Endothelial cell (in vitro differentiated cells): ENCODE results near the gene ZNF33B. TPM values are rescaled to one million over a fixed set of nuclear protein-coding genes. Genes with fewer than 3 reads are reported as not detected.

Source experiments
- DNase-seq: peaks from one replicate; pipeline ENCODE4 v3.0.0; 2021; ENCODE audit warnings: low spot score
- H3K27ac Mint-ChIP-seq: one replicate; pipeline ENCODE4 v1.8.0; 2021; ENCODE audit warnings: mixed read lengths, inconsistent platforms; ENCODE audit not compliant: unreplicated experiment
- H3K27me3 Mint-ChIP-seq: one replicate; pipeline ENCODE4 v1.8.0; 2021; ENCODE audit warnings: mild to moderate bottlenecking, moderate library complexity, mixed read lengths, inconsistent platforms; ENCODE audit not compliant: unreplicated experiment
- H3K36me3 Mint-ChIP-seq: one replicate; pipeline ENCODE4 v1.8.0; 2021; ENCODE audit warnings: mild to moderate bottlenecking, low read depth, mixed read lengths, inconsistent platforms; ENCODE audit not compliant: unreplicated experiment
- H3K4me1 Mint-ChIP-seq: one replicate; pipeline ENCODE4 v1.8.0; 2021; ENCODE audit warnings: mild to moderate bottlenecking, mixed read lengths, inconsistent platforms; ENCODE audit not compliant: unreplicated experiment
- H3K4me3 Mint-ChIP-seq: one replicate; pipeline ENCODE4 v1.8.0; 2021; ENCODE audit warnings: mild to moderate bottlenecking, mixed read lengths, inconsistent platforms; ENCODE audit not compliant: unreplicated experiment
- H3K9me3 Mint-ChIP-seq: one replicate; pipeline ENCODE4 v1.8.0; 2021; ENCODE audit warnings: mixed read lengths, inconsistent platforms; ENCODE audit not compliant: unreplicated experiment
- CTCF ChIP-seq: fragments of 200-600 bp; sonication (generic); IDR thresholded peaks from one replicate; pipeline ENCODE4 v1.5.0; 2021; ENCODE audit warnings: antibody characterized with exemption; ENCODE audit not compliant: unreplicated experiment
- total RNA-seq: library from RNA; stranded (reverse); fragmentation: NEBNext Ultra II Directional; extraction: Animal tissue kit (Norgen Biotek cat#: 25700); gene quantifications from one replicate; pipeline ENCODE4 v1.2.1, GENCODE V29; 2021; ENCODE audit not compliant: unreplicated experiment

ZNF33B gene
- total RNA-seq, 1 donor from 2014 or later, result 63.4 TPM

- Mint-ChIP-seq H3K27me3 (peaks cover 2% of the 10 kb centered on the region), H3K9me3 (peaks cover 33% of the 10 kb centered on the region), H3K36me3 (peaks cover 86% of the 10 kb centered on the region), H3K4me1 (no peaks in the 10 kb centered on the region), H3K27ac (no peak overlapping the region), H3K4me3 (peak overlapping the region; percentile 85)
- no peak for DNase-seq
- no peak for TF ChIP-seq CTCF
Measured at GRCh38 chr10:42594246-42594650, 44.1 kb downstream of the ZNF33B start.

DNA sequence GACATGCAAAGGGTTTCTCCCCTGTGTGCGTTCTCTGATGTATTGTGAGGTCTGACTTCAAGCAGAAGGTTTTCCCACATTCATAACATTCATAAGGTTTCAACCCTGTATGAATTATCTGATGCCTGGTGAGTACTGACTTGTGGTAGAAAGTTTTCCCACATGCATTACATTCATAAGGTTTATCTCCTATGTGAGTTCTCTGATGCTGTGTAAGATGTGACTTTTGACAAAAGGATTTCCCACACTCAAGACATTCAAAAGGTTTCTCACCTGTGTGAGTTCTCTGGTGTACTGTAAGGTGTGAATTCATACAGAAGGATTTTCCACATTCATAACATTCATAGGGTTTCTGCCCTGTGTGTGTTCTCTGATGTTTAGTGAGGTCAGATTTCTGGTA is 45.1 kb downstream of the ZNF33B start:
- H3K9me3 Mint-ChIP-seq, result peaks cover 33% of the 10 kb centered on the region
- no peak for TF ChIP-seq CTCF
- peaks cover 84% of the 10 kb centered on the region for H3K36me3 Mint-ChIP-seq
- H3K27ac Mint-ChIP-seq, result no peak overlapping the region
- no peak for DNase-seq
- peaks cover 2% of the 10 kb centered on the region for H3K27me3 Mint-ChIP-seq
- peak overlapping the region; percentile 85 for H3K4me3 Mint-ChIP-seq
- no peaks in the 10 kb centered on the region for H3K4me1 Mint-ChIP-seq

DNA sequence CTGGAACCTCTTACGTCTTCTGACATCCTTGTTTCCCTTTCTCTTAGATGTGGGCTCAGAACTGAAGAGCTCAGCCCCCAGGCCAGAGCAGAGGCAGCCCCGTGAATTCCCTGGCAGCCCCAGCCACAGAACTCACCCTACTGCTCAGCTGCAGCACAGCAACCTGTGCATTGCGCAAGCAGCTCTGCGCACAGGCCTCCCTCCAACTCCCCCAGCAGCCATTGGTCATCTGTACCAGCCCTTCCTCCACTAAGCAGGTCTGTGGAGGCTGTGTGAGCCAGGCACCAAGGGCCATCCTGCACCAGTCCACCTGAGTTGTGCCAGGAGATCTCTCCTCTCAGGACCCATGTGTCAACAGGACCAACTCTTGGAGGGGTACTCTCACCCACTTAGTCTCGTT is 54.5 kb downstream of the ZNF33B start:
- H3K4me1 Mint-ChIP-seq, result no peaks in the 10 kb centered on the region
- no peak overlapping the region for H3K27ac Mint-ChIP-seq
- H3K4me3 Mint-ChIP-seq, result no peak overlapping the region
- no peak for DNase-seq
- no peak for TF ChIP-seq CTCF
- peaks cover 57% of the 10 kb centered on the region for H3K36me3 Mint-ChIP-seq
- H3K27me3 Mint-ChIP-seq, result peaks cover 6% of the 10 kb centered on the region
- H3K9me3 Mint-ChIP-seq, result peaks cover 11% of the 10 kb centered on the region

DNA sequence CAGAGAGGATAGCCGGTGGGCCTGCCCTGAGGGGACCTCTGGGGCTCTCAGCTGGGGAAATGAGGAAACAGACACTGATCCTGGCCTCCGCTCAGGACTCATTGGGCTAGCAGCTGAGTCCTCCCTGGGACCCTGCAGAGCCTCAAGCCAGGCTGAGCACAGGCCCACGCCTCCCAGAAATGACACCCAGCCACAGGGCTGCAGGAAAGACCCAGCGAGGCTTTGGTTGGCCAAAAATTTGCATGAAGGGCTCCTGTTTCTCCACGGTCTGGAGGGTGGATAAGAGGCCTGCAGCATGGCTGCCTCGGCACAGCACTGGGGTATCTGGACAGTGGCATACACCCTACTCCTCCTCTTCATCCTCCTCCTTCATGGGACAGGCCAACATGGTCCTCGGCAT is 60.4 kb downstream of the ZNF33B start:
- H3K36me3 Mint-ChIP-seq, result peaks cover 26% of the 10 kb centered on the region
- H3K9me3 Mint-ChIP-seq, result peaks cover 14% of the 10 kb centered on the region

DNA sequence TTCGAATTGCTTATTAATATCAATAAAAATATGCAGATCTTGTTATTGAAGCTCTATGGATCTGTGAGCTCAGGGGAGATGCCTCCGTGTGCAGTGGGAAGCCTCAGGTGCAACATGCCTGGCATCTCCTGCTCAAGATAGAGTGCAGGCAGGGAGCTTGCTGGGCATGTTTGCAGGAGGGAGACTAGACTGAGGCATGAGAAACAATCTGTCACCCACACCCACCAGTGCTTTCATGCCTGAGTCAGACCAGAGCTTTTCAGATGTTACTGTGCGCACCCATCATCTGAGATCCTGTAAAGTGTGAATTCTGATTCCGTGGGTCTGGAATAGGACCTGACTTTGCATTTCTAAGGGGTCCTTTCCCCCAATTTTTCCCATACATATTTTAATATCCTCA is 62.0 kb downstream of the ZNF33B start:
- Mint-ChIP-seq H3K27ac (no peak overlapping the region), H3K4me3 (no peak overlapping the region), H3K36me3 (peaks cover 18% of the 10 kb centered on the region), H3K9me3 (peaks cover 22% of the 10 kb centered on the region), H3K27me3 (peaks cover 1% of the 10 kb centered on the region), H3K4me1 (no peaks in the 10 kb centered on the region)
- no peak for TF ChIP-seq CTCF
- no peak for DNase-seq

More for the DNA sequence above, 60.4 kb downstream of the ZNF33B start:
- TF ChIP-seq CTCF, result no peak
- no peak overlapping the region for H3K4me3 Mint-ChIP-seq
- no peak for DNase-seq
- H3K4me1 Mint-ChIP-seq, result no peaks in the 10 kb centered on the region
- H3K27me3 Mint-ChIP-seq, result peaks cover 3% of the 10 kb centered on the region
- no peak overlapping the region for H3K27ac Mint-ChIP-seq
